ENCODE results near the gene ETV6. TPM values are rescaled to one million over a fixed set of nuclear protein-coding genes. Genes with fewer than 3 reads are reported as not detected.

The ETV6 gene
- total and polyA plus RNA-seq, 2 of the 8 experiments (the other 6 are each of a cell fraction or from before 2014, with no cell fraction given) = 5.5 to 23.9 TPM

- no peak for FAIRE-seq
Observed at GRCh38 chr12:11823593-11823992, 174.1 kb downstream of the ETV6 start.

More at GRCh38 chr12:11823593-11823992, 174.1 kb downstream of the ETV6 start:
- H2BK20ac ChIP-seq (ENCODE audit: low read length) = no peak overlapping the region
- no peak overlapping the region for H3K56ac ChIP-seq (replicated peaks; ENCODE audit: insufficient read length, low read depth, low read length)
- H3K18ac ChIP-seq (ENCODE audit: extremely low read depth, low read length) = no peak overlapping the region
- no peak overlapping the region for H2AFZ ChIP-seq (ENCODE audit: low read length)
- no peak overlapping the region for H4K5ac ChIP-seq (ENCODE audit: insufficient read length, low read depth, low read length)
- ChIA-PET CTCF (ENCODE audit: partially characterized antibody) (no interaction called here), POLR2A (ENCODE audit: partially characterized antibody) (interaction anchor here (1.2 kb wide), 1 partner anchor 12 kb away, joined by 5 read pairs; no protein-coding TSS in a partner anchor)
- no peak overlapping the region for H3K14ac ChIP-seq (ENCODE audit: insufficient read length)
- no peaks in the 10 kb centered on the region for H3K27me3 ChIP-seq (replicated peaks in 1 of 4; ENCODE audit: control insufficient read depth in 3 of 4, extremely low read depth in 1 of 4, insufficient read depth in 3 of 4, low read length in 3 of 4)
- H3K79me2 ChIP-seq (ENCODE audit: control insufficient read depth in 1 of 2, insufficient read depth in 2 of 2, low read length in 2 of 2) = no peaks in the 10 kb centered on the region
- no peak overlapping the region for H4K91ac ChIP-seq (replicated peaks; ENCODE audit: insufficient read length, low read length)
- no peak for TF ChIP-seq MAFK (IDR thresholded peaks at IDR 0.05; ENCODE audit: low read depth, low read length)
- TF ChIP-seq, protein P1, sequence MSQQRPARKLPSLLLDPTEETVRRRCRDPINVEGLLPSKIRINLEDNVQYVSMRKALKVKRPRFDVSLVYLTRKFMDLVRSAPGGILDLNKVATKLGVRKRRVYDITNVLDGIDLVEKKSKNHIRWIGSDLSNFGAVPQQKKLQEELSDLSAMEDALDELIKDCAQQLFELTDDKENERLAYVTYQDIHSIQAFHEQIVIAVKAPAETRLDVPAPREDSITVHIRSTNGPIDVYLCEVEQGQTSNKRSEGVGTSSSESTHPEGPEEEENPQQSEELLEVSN (IDR thresholded peaks at IDR 0.05) = no peak
- no peaks in the 10 kb centered on the region for H3K36me3 ChIP-seq (ENCODE audit: control insufficient read depth in 2 of 4, insufficient read depth in 4 of 4, low read length in 3 of 4)
- no peak overlapping the region for H4K8ac ChIP-seq (ENCODE audit: extremely low read depth, insufficient read depth, low read length)
- no peaks in the 10 kb centered on the region for H4K20me1 ChIP-seq (replicated peaks in 1 of 2; ENCODE audit: control insufficient read depth in 1 of 2, insufficient read depth in 2 of 2, low read length in 2 of 2)
- no peak overlapping the region for H3K27ac ChIP-seq (ENCODE audit: low read depth, low read length)
- H3K23me2 ChIP-seq (ENCODE audit: low read depth, low read length) = no peaks in the 10 kb centered on the region
- no peak overlapping the region for H3K4me2 ChIP-seq (ENCODE audit: insufficient read depth in 1 of 2, low read depth in 2 of 2, low read length in 2 of 2)
- H3K23ac ChIP-seq (ENCODE audit: insufficient read length) = no peak overlapping the region
- H2BK12ac ChIP-seq (ENCODE audit: low read depth, low read length) = no peak overlapping the region
- H3K4me3 ChIP-seq (ENCODE audit: extremely low read depth in 1 of 4, insufficient read depth in 2 of 4, low read depth in 3 of 4, low read length in 4 of 4) = no peak overlapping the region
- no peak overlapping the region for H2AK5ac ChIP-seq (ENCODE audit: low read depth, low read length)
- no peak for DNase-seq (ENCODE audit: low read depth in 1 of 2, low spot score in 2 of 2)
- WGBS, 2 experiments (ENCODE audit: extremely low coverage in 1 of 2, insufficient coverage in 1 of 2, insufficient read length in 1 of 2, insufficient replicate concordance in 2 of 2, low coverage in 1 of 2, low lambda C conversion rate in 2 of 2, missing lambda C conversion rate in 1 of 2) = 92% methylated on average over 9 of the region's 9 CpGs; no CpG with 5 or more reads in 1 of the 2 experiments
- H2BK15ac ChIP-seq (ENCODE audit: low read length) = no peak overlapping the region
- no peak overlapping the region for H2BK5ac ChIP-seq (ENCODE audit: low read depth, low read length)
- H3K79me1 ChIP-seq (ENCODE audit: low read depth, low read length) = 0 out of 2 replicates have a peak, but pooled peaks cover 2% of the 10 kb centered on the region
- H3K9ac ChIP-seq (replicated peaks in 1 of 4; ENCODE audit: extremely low read depth in 1 of 4, low read depth in 3 of 4, low read length in 3 of 4) = no peak overlapping the region
- no peak overlapping the region for H2BK120ac ChIP-seq (replicated peaks; ENCODE audit: low read depth, low read length)
- H3K4ac ChIP-seq (replicated peaks; ENCODE audit: insufficient read length, low read depth, low read length) = no peak overlapping the region
- peaks cover 13 to 32% (median 15%) of the 10 kb centered on the region in 4 experiments; a peak in 6 of 7 replicates for H3K4me1 ChIP-seq (replicated peaks in 1 of 4; ENCODE audit: control insufficient read depth in 3 of 4, insufficient read depth in 4 of 4, low read length in 3 of 4)
- no peaks in the 10 kb centered on the region for H3K9me3 ChIP-seq (ENCODE audit: insufficient read depth in 2 of 2, low read depth in 1 of 2, low read length in 1 of 2)

Measured in H1 (cell line).